AG04450 (cell line): Measurements from ENCODE around the gene TBC1D8. TPM values are rescaled to one million over a fixed set of nuclear protein-coding genes. Genes with fewer than 3 reads are reported as not detected.

Experiments used
- CTCF ChIA-PET: fragments of 300-600, 350-600 bp; formaldehyde crosslinking; extraction: SDS; loops from one replicate; lab custom pipeline; 2022; ENCODE audit warnings: antibody characterized with exemption, inconsistent platforms; lab: Charles Lee
- POLR2A ChIA-PET: fragments of 350-600 bp; formaldehyde crosslinking; extraction: SDS; loops from one replicate; lab custom pipeline; 2021; ENCODE audit warnings: antibody characterized with exemption, inconsistent platforms; lab: Yijun Ruan, JAX
- DNase-seq: peaks from one replicate; pipeline ENCODE4 v3.0.0-alpha.2; 2011; ENCODE audit warnings: low read depth, low spot score
- H3K27ac ChIP-seq: one replicate; pipeline ENCODE4 v1.5.1; 2012; ENCODE audit warnings: low read depth, low read length, control low read depth
- H3K27me3 ChIP-seq: one replicate; pipeline ENCODE4 v1.6.0; 2012; ENCODE audit warnings: low read length; ENCODE audit not compliant: control insufficient read depth, insufficient read depth
- H3K4me3 ChIP-seq: 2 replicates; pipeline ENCODE4 v1.5.1; 2011; ENCODE audit warnings: mild to moderate bottlenecking, low read depth, low read length, control low read depth
- H3K9me3 ChIP-seq: 2 replicates; pipeline ENCODE4 v1.5.1; 2012; ENCODE audit warnings: low read length; ENCODE audit not compliant: control insufficient read depth, insufficient read depth
- polyA plus RNA-seq: library from polyadenylated mRNA; depleted of rRNA; stranded (reverse); fragments of >200 nt; gene quantifications from 2 replicates; pipeline ENCODE4 v1.2.3, GENCODE V29; 2011
- TF ChIP-seq, protein P1 (sequence below): IDR thresholded peaks from 2 replicates; pipeline ENCODE4 v1.5.1; 2011; ENCODE audit warnings: low read depth, low read length, control low read depth, inconsistent platforms

The TBC1D8 gene
- polyA plus RNA-seq, 1 experiment: 2.5 TPM

DNA sequence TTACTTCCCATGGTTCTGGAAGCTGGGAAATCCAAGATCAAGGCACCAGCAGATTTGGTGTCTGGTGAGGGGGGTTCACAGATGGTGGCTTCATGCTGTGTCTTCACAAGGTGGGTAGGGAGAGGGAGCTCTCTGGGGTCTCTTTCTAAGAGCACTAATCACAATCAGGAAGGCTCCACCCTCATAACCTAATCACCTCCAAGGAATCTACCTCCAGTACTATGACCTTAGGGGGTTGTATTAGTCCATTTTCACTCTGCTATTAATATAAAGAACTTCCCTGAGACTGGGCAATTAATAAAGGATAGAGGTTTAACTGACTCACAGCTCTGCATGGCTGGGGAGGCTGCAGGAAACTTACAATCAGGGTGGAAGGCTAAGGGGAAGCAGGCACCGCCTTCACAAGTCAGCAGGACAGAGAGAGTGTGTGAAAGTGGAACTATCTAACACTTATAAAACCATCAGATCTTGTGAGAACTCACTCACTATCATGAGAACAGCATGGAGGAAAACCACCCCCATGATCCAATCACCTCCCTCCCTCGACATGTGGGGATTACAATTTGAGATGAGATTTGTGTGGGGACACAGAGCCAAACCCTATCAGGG is 17.6 kb downstream of the TBC1D8 start:
- no peak for DNase-seq
- POLR2A ChIA-PET: no interaction called here
- Histone ChIP-seq H3K9me3 (no peaks in the 10 kb centered on the region; the same call in 1 of the 2 replicates), H3K4me3 (no peak overlapping the region), H3K27ac (no peak overlapping the region), H3K27me3 (peaks cover 8% of the 10 kb centered on the region)
- TF ChIP-seq, protein P1, sequence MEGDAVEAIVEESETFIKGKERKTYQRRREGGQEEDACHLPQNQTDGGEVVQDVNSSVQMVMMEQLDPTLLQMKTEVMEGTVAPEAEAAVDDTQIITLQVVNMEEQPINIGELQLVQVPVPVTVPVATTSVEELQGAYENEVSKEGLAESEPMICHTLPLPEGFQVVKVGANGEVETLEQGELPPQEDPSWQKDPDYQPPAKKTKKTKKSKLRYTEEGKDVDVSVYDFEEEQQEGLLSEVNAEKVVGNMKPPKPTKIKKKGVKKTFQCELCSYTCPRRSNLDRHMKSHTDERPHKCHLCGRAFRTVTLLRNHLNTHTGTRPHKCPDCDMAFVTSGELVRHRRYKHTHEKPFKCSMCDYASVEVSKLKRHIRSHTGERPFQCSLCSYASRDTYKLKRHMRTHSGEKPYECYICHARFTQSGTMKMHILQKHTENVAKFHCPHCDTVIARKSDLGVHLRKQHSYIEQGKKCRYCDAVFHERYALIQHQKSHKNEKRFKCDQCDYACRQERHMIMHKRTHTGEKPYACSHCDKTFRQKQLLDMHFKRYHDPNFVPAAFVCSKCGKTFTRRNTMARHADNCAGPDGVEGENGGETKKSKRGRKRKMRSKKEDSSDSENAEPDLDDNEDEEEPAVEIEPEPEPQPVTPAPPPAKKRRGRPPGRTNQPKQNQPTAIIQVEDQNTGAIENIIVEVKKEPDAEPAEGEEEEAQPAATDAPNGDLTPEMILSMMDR: no peak
- CTCF ChIA-PET: no interaction called here

DNA sequence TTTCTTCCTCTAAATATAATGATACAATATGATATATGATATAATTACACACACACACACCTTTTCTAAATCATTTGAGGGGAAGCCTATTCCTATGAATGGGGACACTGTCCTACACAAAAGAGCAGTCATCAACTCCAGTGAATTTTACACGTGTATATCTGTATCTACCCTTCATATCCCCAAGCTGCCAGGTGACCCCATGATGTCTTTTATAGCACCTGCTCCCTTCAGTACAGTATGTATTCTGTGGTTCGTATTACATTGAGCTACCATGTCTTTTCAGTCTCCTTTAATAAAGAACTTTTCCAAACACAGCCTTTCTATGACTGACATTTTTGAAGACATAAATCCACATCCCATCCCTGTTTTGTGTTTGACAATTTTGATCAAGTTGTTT is 19.0 kb downstream of the TBC1D8 start:
- ChIA-PET CTCF (no interaction called here), POLR2A (no interaction called here)
- Histone ChIP-seq H3K27ac (no peak overlapping the region), H3K9me3 (no peaks in the 10 kb centered on the region; the same call in 1 of the 2 replicates), H3K27me3 (peaks cover 4% of the 10 kb centered on the region), H3K4me3 (no peak overlapping the region)
- no peak for DNase-seq
- TF ChIP-seq, protein P1: no peak

DNA sequence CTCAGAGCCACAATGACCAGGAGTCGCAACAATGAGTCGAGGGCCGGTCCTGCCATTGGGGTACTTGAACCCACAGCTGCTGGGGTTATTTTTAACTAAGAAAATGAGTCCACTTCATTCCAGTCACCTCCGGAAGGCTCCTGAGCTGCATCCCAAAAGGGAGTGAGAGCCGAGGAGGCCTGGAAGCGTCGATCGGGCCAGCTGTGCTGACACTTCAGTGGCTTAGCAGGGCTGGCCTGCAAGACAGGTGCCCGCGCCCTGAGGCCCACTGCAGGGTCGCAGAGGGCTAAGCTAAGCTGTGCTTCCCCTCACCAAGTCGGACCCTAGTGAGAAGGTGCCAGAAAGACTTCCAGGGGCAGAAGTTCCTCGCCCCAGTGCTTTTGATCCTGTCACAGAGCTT is 21.1 kb downstream of the TBC1D8 start:
- ChIA-PET POLR2A (no interaction called here), CTCF (no interaction called here)
- no peak for DNase-seq
- TF ChIP-seq, protein P1: no peak
- Histone ChIP-seq H3K27me3 (peaks cover 2% of the 10 kb centered on the region), H3K27ac (no peak overlapping the region), H3K4me3 (no peak overlapping the region), H3K9me3 (no peaks in the 10 kb centered on the region; the same call in 1 of the 2 replicates)

DNA sequence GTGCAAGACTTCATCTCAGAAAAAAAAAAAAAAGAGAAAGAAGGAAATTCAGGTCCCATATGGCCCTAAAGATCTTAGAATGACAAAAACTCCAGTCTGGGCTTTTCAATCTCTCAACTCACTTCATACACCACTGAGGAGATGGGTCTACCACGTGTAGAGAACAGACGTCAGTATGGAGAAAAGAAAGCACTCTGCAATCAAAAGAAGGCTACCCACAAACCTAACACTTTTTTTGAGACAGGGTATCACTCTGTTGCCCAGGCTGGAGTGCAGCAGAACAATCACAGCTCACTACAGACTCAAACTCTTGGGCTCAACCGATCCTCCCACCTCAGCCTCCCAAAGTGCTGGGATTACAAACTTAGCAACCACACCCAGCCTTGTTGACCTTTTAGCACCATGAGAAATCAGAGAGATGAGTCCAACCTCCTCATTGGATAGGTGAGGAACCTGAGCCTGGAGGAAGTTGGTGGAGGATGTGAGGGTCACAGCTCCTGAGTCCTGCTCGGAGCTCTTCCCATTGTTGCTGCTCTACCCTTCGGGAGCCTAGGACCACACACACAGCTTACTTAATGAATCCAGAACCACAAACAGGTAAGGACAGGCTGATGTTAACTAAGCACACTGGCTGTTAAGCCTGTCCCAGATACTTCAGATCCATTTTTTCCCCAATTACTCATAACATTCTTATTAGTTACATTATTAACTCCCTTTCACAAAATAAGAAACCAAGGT is 23.7 kb downstream of the TBC1D8 start:
- no peak for DNase-seq
- TF ChIP-seq, protein P1: no peak
- no peak overlapping the region for H3K4me3 ChIP-seq
- CTCF ChIA-PET: no interaction called here
- no peaks in the 10 kb centered on the region; the same call in 1 of the 2 replicates for H3K9me3 ChIP-seq
- H3K27ac ChIP-seq: no peak overlapping the region
- POLR2A ChIA-PET: no interaction called here
- peaks cover 2% of the 10 kb centered on the region for H3K27me3 ChIP-seq

DNA sequence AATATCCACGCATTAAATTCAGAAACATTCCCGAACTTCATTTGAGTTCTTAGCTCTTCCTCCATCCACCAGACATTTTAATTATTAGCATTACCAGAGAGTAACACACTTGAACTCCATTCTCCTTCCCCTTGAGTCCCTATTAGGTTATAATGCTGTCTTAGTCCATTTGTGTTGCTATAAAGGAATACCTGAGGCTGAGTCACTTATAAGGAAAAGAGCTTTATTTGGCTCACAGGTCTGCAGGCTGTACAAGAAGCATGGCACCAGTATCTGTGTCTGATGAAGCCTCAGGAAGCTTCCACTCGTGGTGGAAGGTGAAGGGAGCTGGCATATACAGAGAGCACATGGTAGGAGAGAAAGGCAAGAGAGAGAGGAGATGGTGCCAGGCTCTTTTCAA is 25.4 kb downstream of the TBC1D8 start:
- Histone ChIP-seq H3K9me3 (no peaks in the 10 kb centered on the region; the same call in 1 of the 2 replicates), H3K27ac (no peak overlapping the region), H3K27me3 (peaks cover 2% of the 10 kb centered on the region), H3K4me3 (no peak overlapping the region)
- ChIA-PET CTCF (interaction anchor here (0.6 to 1.0 kb wide), 2 partner anchors 89 to 113 kb away, joined by 3 read pairs; no protein-coding TSS in a partner anchor), POLR2A (no interaction called here)
- TF ChIP-seq, protein P1: no peak
- no peak for DNase-seq
